HG03342 (cell line): ENCODE measurements around the gene PITHD1.
A peak's percentile ranks its signal among the peaks of the same experiment; 100 is the strongest.
"Not testable (repeated sequence)": the region's sequence is repeated elsewhere in the genome, so short reads cannot be mapped to it uniquely, and the experiment has no call there.

ENCODE experiments used
- ATAC-seq: cut with Tn5 transposase; IDR thresholded peaks from one replicate; pipeline ENCODE4 v1.9.1; 2021; ENCODE audit warnings: mild to moderate bottlenecking, moderate library complexity; ENCODE audit not compliant: unreplicated experiment

Gene PITHD1

GRCh38 chr1:23823767-23824166 lies 45.5 kb downstream of the PITHD1 start:
- no peak for ATAC-seq

DNA sequence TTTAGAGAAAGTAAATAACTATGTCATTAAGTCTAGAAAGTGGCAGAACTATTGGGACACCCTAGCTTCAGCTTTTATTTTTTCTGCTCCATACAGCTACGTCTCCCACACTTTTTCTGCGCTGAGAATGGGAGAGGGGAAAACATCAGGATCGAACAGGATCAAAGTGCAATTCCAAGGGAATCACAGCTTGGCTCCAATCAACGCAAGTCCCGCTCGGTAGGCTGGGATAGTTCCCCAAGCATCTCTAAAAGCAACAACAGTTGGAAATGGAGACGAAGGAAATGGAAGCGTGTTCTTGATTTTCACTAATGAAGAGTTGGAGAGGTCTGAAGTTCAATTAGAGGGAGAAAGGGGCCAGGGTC lies 46.5 kb downstream of the PITHD1 start:
- ATAC-seq: no peak

DNA sequence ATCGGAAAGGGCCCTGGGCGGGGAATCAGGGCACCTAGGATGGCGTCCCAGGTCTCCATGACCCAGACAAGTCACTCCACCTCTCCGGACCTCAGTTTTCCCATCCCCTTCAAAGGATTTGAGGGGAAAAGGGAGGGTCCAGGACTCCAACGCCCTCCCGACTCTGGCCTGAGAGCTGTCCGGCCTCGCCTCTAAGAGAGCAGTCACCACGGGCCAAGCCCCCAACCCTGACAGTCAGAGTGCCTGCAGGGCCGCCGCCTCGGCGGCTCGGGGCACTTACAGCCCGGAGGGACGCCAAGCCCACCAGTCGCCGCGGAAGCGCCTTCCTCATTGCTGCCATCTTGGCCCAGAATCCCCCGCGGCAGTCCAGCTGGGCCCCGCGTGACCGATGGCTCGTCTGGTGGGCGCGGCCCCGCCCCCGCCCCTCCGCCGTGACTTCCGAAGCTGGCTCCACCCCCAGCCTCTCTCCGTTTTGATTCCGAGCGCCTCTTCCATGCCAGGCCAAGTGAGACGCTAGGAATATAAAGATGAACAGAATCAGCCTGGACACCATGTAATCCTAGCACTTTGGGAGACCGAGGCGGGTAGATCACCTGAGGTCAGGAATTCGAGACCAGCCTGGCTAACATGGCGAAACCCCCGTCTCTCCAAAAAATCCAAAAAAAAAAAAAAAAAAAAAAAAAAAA lies 47.0 kb downstream of the PITHD1 start, which contains the start of gene HMGCL:
Gene HMGCL (minus strand): TSS at position 354 of the 686 bp plus-strand sequence. CDS start 14 bp downstream, at position 340.
- ATAC-seq: peak; percentile 82

DNA sequence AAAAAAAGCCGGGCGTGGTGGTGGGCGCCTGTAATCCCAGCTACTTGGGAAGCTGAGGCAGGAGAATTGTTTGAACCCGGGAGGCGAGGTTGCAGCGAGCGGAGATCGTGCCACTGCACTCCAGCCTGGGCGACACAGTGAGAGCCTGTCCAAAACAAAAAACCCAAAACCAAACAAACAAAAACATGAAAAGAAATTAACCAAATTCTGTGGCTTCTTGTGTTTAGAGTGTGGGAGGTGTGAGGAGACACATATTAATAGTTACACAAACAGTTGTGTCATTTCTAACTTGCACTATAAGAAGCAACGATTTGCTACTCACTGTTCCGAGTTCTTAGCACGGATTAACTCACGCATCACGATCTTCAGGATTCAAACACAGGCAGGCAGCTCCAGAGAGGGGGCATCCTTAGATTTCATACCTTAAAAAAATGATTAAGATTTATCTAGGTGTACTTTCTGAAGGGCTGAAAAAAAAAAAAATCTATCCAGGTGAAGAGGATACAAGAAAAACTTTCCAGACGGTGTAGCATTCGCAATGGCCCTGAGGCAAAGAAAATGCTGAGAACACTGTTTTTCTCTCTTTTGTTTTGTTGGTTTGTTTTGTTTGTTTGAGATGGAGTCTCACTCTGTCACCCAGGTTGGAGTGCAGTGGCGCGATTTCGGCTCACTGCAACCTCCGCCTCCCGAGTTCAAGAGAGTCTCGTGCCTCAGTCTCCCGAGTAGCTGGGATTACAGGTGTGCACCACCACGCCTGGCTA lies 47.7 kb downstream of the PITHD1 start:
- peak; percentile 49 for ATAC-seq

DNA sequence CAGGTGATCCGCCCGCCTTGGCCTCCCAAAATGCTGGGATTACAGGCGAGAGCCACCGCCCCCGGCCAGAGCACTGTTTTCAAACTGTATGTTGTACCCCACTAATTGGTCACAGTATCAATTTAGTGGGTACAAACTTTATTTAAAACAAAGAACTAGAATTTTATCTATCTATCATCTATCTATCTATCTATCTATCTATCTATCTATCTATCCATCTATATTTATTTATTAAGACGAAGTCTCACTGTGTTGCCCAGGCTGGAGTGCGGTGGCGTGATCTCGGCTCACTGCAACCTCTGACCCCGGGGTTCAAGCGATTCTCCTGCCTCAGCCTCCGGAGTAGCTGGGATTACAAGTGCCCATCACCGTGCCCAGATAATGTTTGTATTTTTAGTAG lies 48.4 kb downstream of the PITHD1 start:
- ATAC-seq: not testable (repeated sequence)

- ATAC-seq: no peak
Measured at GRCh38 chr1:23827717-23828116, 49.5 kb downstream of the PITHD1 start.

- not testable (repeated sequence) for ATAC-seq
Measured at GRCh38 chr1:23834156-23834555, 55.9 kb downstream of the PITHD1 start.

- ATAC-seq: no peak
Measured at GRCh38 chr1:23836037-23836436, 57.8 kb downstream of the PITHD1 start.
